GM20000 (cell line): ENCODE data around the gene CDH23.
A peak's percentile ranks its signal among the peaks of the same experiment; 100 is the strongest.

ENCODE experiments used
- DNase-seq: peaks from one replicate; pipeline ENCODE4 v3.0.0; 2012; ENCODE audit warnings: low spot score
- CTCF ChIP-seq: IDR thresholded peaks from 2 replicates; pipeline ENCODE4 v1.5.1; 2012; ENCODE audit warnings: mild to moderate bottlenecking, control low read depth; ENCODE audit errors: extremely low read depth, missing control alignments

CDH23 gene

DNA sequence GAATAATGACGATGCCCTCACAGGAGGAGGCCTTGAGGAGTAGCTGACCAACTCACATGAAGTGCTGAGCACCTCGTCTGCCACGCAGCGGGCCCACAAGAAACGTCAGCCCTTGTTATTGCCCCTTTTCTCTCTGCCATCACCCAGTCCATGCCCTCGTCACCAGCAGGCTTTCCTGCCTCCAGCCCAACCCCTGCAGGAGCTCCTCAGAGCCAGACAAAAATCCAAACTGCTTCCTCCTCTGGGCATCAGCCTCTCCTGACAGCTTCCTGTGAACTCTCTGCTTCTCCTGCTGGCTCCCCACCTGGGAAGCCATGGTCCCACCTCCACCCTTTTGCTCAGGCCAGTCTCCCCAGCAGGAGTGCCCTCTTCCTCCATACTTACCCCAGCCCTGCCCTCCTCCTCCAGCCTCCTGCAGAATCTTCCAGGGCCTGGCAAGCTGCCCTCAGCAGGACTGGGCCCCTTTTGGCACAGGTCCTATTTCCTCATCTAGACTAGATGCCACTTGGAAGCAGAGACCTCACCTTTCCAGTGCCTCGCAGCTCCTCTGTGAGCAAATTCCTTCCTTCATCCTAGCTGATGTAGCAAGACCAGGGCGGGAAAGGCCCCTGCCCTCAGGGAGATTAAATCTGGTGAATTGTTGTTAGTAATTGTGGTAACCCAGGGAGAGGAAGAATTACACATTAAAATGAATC, 207.8 kb downstream of the CDH23 start:
- TF ChIP-seq CTCF: no peak
- no peak for DNase-seq

GRCh38 chr10:71605263-71605962, 208.7 kb downstream of the CDH23 start:
- TF ChIP-seq CTCF: no peak
- no peak for DNase-seq

DNA sequence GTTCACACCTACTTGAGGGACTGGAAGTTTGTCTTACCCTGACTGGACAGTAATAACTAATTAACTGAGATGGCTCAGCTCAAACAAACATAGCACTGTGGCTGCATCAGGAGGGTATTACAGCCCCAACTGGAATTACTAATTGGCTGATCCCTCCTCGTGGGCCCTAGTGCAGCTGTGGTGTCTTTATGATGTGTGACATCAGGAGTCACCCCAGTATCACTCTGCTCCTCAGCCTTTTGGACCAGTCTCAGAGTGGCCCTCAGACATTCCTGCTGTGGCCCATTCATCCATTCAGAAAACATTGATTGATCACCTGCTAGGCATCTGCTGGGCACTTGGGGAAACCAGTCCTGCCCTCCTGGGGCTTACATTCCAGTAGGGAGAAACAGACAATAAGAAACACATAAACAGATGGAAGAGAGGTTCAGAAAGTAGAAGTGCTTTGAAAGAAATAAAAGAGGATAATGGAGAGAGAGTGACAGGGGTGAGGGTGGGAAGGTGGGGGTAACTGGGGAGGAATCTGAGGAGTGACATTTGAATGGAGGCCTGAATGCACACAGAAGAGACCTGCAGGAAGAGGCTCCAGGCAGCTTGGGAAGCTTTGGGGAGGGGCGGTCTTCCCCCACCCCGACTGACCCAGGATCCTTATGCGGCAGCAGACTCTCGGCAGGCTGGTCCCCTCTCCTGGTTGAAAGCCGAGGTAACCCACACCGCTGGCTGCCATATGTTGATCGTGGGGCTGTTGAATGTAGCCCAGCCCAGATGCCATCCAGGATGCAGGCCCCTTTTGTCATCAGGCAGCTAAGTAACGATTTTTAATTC, 209.7 kb downstream of the CDH23 start:
- DNase-seq: no peak
- TF ChIP-seq CTCF: no peak

DNA sequence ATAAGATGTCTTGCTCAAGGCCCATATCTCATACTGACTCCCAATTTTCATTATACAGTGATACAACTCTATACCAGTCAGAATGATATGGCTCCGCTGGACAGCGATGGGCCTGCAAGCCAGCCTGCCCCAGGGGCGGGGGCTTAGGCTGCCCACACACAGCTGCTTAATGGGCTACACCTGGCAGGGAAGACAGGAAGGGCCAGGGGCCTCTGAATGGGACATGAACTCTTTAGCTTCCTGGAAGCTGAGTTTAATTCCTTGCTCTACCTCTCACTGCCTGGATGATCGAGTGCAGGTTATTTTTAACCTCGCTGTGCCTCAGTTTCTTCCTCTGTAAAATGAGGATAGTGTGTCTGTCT, 210.3 kb downstream of the CDH23 start:
- DNase-seq: no peak
- no peak for TF ChIP-seq CTCF

- peak; percentile 73 for DNase-seq
- peak; percentile 90 for TF ChIP-seq CTCF
Measured at GRCh38 chr10:71608819-71609768, 212.4 kb downstream of the CDH23 start.

GRCh38 chr10:71610651-71611050, 213.9 kb downstream of the CDH23 start:
- no peak for DNase-seq
- no peak for TF ChIP-seq CTCF
